Measurements from ENCODE around the gene PGGHG. TPM values are rescaled to one million over a fixed set of nuclear protein-coding genes. Genes with fewer than 3 reads are reported as not detected.
"Not testable (repeated sequence)": the region's sequence is repeated elsewhere in the genome, so short reads cannot be mapped to it uniquely, and the experiment has no call there.

The PGGHG gene
- total RNA-seq, 4 donors from 2014 or later, result 13.3 to 23.7 (median 18.8) TPM

- Histone ChIP-seq H3K27ac (replicated peaks in 1 of 4) (no peak overlapping the region), H3K9me3 (no peaks in the 10 kb centered on the region), H3K4me1 (peaks cover 17 to 40% (median 38%) of the 10 kb centered on the region in 4 donors), H3K27me3 (peaks cover 5 to 80% (median 37%) of the 10 kb centered on the region in 4 donors), H3K36me3 (no peaks in the 10 kb centered on the region), H3K4me3 (no peak overlapping the region)
- no peak for DNase-seq (ENCODE audit: extremely low spot score)
- intact Hi-C loops (cut with DNase I), result no loop called here
- TF ChIP-seq POLR2AphosphoS5 (IDR thresholded peaks at IDR 0.05) (no peak), EP300 (IDR thresholded peaks at IDR 0.05) (no peak), POLR2A (IDR thresholded peaks at IDR 0.05; ENCODE audit: low read depth) (no peak)
- TF ChIP-seq, protein P1, sequence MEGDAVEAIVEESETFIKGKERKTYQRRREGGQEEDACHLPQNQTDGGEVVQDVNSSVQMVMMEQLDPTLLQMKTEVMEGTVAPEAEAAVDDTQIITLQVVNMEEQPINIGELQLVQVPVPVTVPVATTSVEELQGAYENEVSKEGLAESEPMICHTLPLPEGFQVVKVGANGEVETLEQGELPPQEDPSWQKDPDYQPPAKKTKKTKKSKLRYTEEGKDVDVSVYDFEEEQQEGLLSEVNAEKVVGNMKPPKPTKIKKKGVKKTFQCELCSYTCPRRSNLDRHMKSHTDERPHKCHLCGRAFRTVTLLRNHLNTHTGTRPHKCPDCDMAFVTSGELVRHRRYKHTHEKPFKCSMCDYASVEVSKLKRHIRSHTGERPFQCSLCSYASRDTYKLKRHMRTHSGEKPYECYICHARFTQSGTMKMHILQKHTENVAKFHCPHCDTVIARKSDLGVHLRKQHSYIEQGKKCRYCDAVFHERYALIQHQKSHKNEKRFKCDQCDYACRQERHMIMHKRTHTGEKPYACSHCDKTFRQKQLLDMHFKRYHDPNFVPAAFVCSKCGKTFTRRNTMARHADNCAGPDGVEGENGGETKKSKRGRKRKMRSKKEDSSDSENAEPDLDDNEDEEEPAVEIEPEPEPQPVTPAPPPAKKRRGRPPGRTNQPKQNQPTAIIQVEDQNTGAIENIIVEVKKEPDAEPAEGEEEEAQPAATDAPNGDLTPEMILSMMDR (IDR thresholded peaks at IDR 0.05), result no peak
- WGBS, result 71% methylated on average over 10 of the region's 24 CpGs
These were observed 4.6 kb upstream of the PGGHG start for GRCh38 chr11:284105-285020.

DNA sequence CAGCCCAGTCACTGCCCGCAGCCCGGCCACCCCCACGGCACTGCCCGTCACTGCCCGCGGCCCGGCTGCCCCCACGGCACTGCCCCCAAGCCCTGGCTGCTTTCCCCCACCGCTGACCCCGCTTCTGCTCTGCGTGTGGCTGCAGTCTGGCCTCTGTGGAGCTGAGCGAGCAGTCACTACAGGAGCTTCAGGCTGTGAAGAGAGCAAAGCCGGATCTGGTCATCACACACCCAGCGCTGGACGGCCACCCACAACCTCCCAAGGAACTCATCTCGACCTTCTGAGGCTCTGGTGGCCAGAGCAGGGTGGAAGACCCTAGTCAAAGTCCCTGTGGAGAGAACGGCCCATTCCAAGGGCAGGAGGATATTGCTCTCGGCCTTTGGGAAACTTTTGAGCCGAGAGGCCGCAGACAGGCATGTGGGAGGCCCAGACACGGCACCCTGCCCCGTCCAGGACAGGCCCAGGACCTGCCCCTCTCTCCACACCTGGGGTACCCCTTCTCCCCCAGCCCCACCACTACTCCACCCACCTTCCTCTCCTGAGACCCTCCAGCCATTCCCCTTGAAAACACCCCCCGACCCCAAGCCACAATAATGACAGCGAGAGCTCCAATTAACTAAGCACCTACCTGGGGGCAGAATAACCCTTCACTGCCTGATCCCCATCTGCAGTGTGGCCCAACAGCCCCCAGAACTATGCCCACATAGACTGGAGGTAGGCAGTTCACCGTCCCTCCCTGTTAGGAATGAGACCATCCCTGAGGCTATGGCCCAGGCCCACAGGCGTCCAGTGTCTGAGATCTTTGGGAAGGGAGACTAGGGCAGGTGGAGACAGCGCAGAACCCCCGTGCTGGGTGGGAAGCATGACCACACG lies 3.7 kb upstream of the PGGHG start:
- 83% methylated on average over 27 of the region's 29 CpGs for WGBS
- no peak overlapping the region for H3K27ac ChIP-seq (replicated peaks in 1 of 4)
- H3K27me3 ChIP-seq, result peaks cover 3 to 71% (median 28%) of the 10 kb centered on the region in 4 donors
- H3K36me3 ChIP-seq, result no peaks in the 10 kb centered on the region
- TF ChIP-seq POLR2A (IDR thresholded peaks at IDR 0.05; ENCODE audit: low read depth), result no peak
- no peak for TF ChIP-seq POLR2AphosphoS5 (IDR thresholded peaks at IDR 0.05)
- TF ChIP-seq, protein P1 (IDR thresholded peaks at IDR 0.05), result no peak
- TF ChIP-seq EP300 (IDR thresholded peaks at IDR 0.05), result no peak
- DNase-seq (ENCODE audit: extremely low spot score), result no peak
- H3K4me3 ChIP-seq, result no peak overlapping the region
- intact Hi-C loops (cut with DNase I), result no loop called here
- H3K4me1 ChIP-seq, result peaks cover 15 to 40% (median 38%) of the 10 kb centered on the region in 4 donors
- H3K9me3 ChIP-seq, result no peaks in the 10 kb centered on the region

DNA sequence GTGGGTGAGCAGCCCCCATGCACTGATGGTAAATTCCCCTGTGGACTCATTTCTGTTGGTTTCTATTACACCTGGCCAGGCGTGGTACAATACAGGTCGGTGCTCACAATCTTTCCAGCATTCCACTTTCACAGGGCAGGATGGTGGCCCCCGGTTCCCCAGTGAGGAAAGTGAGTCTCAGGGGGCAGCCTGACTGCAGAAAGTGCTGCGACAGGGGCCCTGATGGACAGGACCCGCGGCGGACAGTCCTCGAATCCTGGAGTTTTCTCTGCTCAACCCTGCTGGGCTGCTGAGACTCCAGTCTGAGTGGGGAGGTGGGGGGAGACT lies 3.1 kb upstream of the PGGHG start:
- TF ChIP-seq, protein P1 (IDR thresholded peaks at IDR 0.05), result no peak
- TF ChIP-seq POLR2A (IDR thresholded peaks at IDR 0.05; ENCODE audit: low read depth) (no peak), POLR2AphosphoS5 (IDR thresholded peaks at IDR 0.05) (no peak), EP300 (IDR thresholded peaks at IDR 0.05) (no peak)
- intact Hi-C loops (cut with DNase I), result no loop called here
- no peaks in the 10 kb centered on the region for H3K9me3 ChIP-seq
- no peaks in the 10 kb centered on the region for H3K36me3 ChIP-seq
- no peak overlapping the region for H3K27ac ChIP-seq (replicated peaks in 1 of 4)
- no peak overlapping the region for H3K4me3 ChIP-seq
- 90% methylated on average over 7 of the region's 8 CpGs for WGBS
- peaks cover 0 to 65% (median 22%) of the 10 kb centered on the region in 4 donors for H3K27me3 ChIP-seq
- DNase-seq (ENCODE audit: extremely low spot score), result no peak
- H3K4me1 ChIP-seq, result peaks cover 9 to 39% (median 38%) of the 10 kb centered on the region in 4 donors

- WGBS, result 89% methylated on average over 27 of the region's 27 CpGs
- intact Hi-C loops (cut with DNase I); H3K27ac ChIP-seq (replicated peaks in 1 of 4); DNase-seq (ENCODE audit: extremely low spot score); H3K9me3 ChIP-seq; H3K36me3 ChIP-seq: not testable (repeated sequence)
- Histone ChIP-seq H3K4me1 (peaks cover 8 to 30% (median 28%) of the 10 kb centered on the region in 4 donors), H3K27me3 (peaks cover 0 to 52% (median 9%) of the 10 kb centered on the region in 4 donors), H3K4me3 (peak overlapping the region in 1 of 4 donors; percentile 93)
These were observed 1.7 kb upstream of the PGGHG start for GRCh38 chr11:286977-287820.

Measured in esophagus muscularis mucosa (tissue), 4 donors.